Activated T-helper 1 cell treated with anti-CD3 and anti-CD28 coated beads, Interleukin-2, amount 50 U/mL, for 16 hours (primary cell): ENCODE measurements around the gene FBXL17.

ENCODE experiments used
- DNase-seq, 2 donors: peaks; one replicate each; pipeline ENCODE4 v3.0.0-alpha.2; 2020; ENCODE audit warnings: low read depth in 1 of 2, low spot score in 1 of 2

Gene FBXL17

DNA sequence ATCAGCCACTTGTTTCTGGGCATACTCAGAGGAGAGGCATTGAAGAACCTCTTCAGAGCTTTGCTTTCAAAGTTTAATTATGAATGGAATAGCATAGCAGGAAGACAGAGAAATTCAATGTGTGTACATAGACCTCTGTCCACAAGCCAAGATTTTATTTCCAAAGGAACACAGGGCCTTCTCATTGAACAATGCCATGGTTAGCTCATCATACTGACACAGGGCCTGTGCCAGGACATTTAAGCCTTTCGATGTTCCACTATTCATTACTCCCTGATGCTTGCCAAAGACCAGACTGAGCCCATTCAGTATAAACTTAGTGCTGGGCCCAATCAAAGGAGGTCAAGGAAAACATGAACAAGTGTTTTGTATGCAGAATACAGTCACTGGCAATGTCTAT is 280.8 kb downstream of the FBXL17 start:
- DNase-seq: no peak

DNA sequence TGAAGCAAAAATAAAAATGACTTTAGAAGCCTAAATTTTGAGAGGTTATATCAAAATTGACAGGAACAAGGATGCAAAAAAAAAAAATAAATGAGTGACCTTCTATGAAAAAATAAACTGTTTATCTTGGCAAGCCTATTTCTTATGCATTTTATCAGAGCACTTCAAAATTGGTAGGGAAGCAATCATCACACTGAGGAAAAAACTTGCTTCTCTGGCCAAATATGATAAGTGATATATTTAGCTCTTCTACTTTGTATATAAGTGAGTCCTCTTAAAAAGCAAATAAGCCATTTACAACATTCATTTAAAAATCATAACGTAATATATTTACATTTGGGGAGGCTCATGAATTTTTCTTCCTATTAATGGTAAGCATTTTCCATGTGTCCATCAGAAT is 287.1 kb downstream of the FBXL17 start:
- no peak for DNase-seq

DNA sequence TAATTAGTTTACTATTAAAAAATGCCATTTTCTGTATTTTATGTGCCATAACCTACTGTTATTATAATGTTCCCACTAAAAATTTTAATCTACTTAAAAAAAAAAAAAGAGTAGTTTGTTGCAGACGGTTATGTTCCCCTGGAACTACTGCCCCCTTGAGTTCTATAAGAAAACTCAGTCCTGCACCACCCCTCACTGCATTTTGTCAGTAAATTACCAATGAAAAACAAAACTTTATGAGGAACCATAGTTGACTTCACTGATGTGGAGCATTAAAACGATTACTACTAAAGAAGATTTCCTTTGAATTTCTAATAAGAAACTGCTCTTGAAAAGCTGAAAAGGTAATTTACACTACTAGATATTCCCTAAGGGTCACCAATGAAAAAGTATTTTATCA is 288.7 kb downstream of the FBXL17 start:
- DNase-seq: no peak

DNA sequence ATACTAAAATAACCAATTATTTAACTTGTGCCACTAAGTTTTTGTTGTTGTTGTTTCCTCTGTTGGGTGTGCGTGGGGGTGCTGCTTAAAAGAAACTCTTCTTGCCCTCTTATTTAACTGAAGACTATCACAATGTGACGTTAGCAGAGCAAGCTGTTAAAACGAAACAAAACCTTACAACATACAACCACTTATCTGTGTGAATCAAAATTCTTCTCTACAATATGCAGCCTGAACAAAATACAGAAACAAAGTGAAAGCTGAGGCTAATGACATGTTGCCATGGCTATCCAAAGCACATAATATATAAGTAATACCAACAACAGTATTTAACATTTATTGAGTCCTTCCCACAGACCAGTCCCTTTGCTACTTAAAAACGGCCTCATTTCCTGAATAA is 291.0 kb downstream of the FBXL17 start:
- no peak for DNase-seq

DNA sequence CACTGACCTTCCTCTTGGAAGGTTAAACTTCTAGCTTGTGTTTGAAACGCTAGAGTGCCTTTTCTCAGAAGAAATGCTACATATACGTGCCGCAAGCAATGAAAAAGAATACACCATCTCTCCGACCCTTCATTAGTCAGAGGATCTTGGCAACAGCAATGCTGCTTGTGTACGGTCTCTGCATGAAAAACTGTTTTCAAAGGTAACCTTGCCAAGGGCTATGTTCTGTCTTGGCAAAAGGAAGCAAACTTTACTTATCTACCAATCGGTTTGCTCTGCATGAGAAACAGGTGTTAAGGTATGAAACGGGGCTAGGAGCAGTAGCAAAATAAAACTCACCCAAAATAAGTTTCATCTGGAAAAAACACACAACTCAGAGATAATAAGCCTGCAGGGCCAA is 297.8 kb downstream of the FBXL17 start:
- no peak for DNase-seq

DNA sequence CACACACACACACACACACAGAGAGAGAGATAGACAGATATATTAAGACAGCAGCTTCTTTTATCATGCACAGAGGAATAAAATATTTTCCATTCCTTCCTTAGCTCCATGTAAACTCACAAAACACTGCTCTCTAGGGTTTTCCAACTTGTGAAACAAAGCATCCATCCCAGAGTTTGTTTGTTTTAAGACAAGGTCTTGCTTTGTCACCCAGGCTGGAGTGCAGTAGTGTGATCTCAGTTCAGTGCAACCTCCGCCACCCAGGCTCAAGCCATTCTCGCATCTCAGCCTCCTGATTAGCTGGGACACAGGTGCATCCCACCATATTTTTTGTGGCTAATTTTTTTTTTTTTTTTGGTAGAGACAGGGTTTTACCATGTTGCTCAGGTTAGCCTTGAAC is 298.7 kb downstream of the FBXL17 start:
- no peak for DNase-seq

DNA sequence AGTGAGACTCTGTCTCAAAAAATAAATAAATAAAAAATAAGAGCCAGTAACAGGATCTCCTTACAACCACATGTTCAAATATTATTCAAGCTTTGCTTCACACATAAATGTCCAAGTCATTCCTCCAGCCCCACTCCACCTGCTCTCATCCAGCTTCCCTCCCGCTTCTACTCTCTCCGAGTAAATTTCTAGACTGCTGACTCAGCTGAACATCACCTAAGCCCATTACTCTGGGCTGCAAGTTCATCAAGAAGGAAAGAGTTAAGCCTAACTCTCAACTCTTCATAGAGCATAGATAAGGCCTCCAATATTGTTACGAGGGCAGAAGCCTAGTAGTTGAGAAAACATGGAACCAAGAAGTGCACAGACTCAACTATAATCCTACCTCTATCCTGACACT is 300.2 kb downstream of the FBXL17 start:
- DNase-seq: no peak

DNA sequence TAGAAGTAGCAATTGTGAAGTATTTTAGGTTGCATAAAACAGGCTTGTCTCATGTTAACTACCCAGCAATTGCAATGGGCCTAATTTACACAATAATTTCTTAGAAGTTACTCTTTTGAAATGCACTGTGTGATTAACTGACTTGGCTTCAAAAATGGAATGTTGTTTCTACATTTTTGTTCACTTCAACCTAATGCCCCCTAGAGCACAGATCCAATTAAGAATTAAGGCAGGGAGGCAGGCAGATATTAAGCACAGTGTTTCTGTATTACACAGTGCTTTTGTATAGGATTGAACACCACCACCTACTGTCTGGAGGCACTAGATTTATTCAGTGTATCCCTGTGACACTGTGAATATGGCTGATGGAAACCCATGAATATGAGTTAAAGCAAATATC is 302.1 kb downstream of the FBXL17 start:
- DNase-seq: no peak

DNA sequence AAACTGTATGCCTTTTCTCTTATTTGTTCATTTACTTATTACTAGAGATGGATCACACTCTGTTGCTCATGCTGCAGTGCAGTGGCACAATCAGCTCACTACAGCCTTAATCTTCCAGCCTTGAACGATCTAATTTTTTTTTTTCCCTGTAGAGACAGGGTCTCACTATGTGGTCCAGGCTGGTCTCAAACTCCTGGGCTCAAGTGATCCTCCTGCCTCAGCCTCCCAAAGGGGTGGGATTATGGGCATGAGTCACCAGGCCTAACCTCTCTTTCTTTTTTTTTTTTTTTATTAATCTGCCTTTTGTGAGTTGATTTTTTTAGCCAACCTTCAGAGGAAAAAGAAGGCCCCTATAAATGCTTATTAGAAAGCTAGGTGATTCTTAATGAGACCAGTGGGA is 303.0 kb downstream of the FBXL17 start:
- no peak for DNase-seq

DNA sequence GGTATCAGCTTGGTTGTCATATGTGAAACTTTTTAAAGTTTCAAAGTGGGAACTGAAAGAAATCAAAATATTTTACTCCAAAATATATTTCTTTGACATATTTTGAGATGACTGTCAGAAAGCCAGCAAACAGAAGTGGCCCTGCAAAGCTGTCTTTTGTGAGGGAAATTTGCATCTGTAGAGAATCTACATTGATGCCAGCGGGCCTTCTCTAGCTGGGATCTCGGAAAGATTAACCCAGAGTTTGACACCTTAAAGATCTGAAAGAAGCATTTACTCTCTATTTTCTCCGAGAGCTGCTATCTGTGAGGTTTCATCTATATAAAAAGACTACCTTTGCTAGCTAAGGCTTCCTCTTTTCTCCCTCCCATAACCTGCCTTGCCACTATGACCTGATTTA is 303.6 kb downstream of the FBXL17 start:
- no peak for DNase-seq

DNA sequence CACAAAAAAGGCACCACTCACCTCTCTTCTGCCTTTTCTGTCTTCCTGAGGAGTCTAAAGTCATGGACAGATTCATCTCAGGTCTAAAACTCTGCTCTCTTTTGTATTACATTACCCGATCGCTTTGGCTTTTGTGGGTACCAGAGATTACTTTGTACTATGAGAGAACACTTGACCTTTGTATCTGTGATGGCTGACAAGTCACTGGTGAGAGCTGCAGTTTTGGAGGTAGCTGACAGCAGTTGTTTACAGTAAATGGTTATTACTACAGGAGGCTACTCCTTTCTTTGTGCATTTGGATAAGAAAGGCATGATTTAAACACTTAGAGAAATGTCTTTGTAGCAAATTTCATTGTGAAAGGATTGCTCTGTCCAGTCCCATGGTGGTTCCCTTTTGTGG is 307.3 kb downstream of the FBXL17 start:
- no peak for DNase-seq

DNA sequence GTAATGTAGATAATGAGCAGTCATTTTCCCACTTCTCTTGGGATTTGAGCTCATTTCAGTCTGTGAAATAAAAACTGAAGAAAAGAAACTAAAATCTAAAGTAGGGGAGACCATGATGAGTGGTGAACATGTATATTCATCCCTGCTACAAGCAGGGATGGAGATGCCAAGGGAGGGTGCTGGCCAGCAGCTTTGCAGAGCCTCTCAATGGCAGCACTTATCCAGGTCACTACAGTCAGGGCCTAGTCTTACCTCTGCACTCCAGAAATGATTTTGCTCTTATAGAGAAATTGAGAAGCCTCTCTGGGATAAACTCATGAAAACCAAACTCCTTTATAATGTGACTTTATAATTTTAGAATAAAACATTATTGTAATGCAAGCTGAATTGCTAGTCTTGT is 317.6 kb downstream of the FBXL17 start:
- no peak for DNase-seq

DNA sequence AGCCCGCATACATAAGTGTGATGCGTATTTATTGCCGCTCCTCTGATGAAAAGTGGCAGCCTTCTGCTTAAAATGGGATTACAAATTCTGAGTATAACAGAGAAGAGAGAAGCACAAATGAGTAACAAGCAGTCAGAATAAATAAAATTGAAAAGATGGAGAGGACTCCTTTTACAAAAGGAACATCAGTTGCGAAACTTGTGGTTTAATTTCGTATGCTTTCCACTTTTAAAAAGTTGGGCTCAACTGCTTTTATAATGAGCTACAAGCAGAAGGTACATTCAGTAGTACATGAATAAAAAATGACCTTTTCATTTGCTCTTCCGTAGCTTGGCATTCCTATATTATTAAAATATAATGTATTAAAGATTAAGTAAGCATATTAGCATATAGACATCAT is 320.0 kb downstream of the FBXL17 start:
- DNase-seq: no peak

DNA sequence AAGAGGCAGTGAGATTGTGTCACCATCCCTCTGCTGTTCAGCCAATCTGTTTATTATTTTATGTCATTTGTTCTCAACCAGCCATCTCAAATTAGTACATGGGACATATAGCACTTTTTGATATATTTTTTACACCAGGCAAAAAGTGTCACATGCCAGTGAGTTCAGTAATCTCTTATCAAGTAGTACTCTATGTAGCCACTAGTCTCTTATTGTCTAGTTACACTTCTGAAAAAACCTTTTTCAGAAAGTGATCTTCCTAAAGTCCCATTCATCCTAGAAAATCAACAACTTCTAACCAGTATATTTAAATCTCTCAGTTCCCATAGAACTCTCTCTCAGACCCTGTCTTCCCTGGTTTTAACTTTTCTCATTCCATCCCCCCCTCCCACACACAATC is 321.6 kb downstream of the FBXL17 start:
- no peak for DNase-seq

DNA sequence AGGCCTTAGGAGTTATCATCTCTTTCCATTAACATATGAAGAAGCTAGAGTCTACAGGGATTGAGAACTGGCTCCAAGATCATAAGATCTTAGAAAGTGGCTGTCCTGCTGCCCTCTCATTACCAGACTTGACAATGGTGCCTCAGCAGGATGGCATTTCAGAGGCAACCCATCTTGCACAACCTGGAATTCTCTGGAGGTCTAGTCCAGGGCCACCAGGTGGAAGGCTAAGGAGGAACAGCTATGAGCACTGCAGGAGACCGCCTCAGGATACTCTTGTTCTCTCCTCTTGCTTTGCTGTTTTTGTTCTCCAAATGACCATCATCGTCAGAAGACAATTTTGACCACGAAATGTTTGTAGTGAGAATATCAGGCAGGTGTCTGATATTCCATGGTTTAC is 322.6 kb downstream of the FBXL17 start:
- DNase-seq: no peak

DNA sequence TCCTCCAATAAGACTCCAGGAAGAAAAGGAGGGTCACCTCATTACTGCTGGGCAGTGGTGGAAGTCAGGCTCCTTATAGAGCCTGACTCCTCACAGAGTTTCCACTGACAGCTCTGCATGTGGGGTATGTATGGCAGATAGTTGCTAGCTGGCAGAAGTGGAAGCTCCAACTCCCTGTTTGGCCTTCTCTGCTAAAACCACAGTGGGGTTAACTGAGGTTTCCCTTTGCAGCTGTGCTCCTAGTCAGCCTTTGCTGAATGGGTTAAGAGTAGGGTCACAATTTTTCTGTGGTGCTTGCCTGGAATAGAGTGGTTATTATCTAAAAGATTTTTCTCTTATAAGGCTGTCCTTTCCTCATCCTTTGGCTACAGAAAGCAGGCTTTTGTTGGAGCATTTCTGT is 327.5 kb downstream of the FBXL17 start:
- no peak for DNase-seq

DNA sequence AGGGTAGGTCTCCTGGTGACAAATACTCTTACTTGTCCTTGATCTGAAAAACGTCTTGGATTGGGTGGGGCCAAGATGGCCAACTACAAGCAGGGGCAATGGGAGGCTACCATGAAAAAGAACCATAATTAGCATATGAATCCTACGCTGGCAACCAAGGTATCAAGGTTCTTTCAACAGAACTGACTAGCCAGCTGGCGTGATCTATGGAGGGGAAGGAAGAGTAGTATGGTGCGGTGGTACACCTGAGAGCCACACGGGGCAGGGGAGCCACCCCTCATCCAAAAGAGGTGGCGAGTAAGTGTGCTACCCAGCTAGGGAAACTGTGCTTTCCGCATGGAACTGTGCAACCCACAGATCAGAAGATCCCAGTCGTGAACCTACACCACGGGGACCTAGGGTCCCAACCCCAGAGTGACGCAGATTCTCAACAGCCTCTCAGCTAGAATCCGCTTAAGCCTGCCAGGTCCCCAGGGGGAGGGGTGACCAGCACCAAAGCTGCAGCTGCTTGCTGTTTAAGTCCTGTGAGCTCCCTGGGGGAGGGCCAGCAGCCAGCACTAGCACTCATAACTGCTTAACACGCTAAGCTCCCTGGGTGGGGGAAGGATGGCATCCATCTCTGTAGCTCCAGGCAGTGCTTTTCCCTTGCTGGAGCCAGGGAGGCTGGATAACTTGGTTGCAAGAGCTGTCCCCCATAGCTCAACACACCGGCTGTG is 334.8 kb downstream of the FBXL17 start:
- no peak for DNase-seq

DNA sequence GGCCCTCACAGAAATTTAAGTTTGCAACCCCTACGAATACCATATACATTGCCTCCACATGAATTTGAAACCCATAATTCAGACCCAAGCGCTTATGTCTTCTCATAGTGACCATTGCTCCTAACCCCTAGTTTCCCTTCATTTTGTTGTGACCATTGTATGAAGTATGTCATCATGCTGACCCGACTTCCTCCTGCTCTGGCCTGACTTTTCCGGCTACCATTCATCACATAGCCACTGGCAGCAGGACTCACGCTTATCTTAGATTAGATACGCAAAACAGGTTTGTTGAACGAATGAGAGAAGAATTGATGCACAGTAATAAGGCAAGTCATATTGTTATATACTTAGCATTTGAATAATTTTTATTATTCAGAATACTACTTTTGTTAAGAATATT is 345.4 kb downstream of the FBXL17 start:
- DNase-seq: no peak

DNA sequence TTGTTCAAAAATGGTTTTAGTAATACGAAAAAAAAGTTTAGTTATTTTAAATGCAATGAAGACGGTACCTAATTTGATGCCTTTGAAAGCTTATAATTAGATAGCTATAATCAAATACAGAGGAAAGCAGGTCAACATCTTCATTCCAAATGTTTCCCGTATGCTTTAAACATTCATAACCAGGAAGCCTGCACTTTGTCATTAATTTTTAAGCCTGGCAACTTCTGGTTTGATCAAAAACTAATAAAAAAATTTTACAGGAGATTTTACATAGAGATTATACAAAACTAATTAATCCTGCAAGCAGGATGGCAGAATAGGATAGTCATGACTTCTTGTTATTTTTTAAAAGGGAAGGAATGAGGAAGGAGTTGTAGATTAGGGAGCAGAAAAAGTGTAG is 353.0 kb downstream of the FBXL17 start:
- DNase-seq: no peak

DNA sequence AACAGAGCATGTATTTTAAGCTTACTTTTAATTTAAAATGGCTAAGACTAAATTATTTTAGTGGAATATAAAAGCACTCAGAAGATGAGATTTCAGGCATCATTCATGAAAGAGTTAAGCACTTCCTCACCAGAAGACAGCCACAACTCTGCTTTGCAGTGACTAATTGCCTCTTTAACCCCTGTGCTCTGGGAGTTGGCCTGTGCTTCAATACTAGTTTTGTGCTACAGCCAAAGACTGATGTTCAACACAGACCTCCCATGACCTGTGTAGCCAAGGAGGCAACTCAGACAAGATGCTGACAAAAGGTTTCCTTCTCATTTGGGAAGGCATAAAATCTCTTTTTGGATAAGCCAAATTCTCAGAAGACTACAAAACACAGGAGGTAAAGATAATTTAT is 353.5 kb downstream of the FBXL17 start:
- DNase-seq: no peak

DNA sequence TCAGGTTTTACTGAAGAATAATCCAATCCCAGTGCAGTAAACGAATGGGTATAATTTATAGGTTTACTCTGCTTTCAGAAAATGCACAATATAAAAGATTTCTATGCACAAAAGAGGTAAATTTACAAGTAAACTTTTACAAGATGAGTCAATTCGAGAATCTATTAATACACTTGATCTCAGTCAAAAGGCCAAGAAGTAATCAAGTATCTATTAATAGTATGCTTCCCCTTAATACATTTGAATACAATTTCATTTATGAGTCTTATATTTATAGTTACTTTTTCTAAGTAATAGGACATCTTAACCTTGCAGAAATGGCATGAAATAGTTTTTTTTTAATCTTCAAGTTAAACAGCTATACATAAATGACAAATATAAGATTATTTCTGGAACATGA is 355.9 kb downstream of the FBXL17 start:
- DNase-seq: no peak

DNA sequence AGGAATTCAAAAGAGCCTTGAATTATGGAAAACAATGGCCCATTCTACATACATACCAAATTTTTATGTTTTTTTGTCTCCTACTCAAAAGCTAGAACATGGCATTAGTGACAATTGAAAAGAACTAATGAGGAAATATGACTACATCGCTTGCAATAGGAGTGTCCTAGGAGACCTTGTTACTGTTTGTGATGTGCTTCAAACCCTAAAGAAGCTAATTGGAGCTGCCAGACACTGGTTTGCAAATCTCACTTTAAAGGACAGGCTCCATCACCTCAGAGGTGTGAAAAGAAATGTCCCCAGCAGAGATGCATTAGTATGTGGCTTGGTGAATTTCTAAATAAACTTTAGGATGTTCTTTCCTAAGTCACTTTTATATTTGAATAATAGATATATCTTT is 356.9 kb downstream of the FBXL17 start:
- no peak for DNase-seq

DNA sequence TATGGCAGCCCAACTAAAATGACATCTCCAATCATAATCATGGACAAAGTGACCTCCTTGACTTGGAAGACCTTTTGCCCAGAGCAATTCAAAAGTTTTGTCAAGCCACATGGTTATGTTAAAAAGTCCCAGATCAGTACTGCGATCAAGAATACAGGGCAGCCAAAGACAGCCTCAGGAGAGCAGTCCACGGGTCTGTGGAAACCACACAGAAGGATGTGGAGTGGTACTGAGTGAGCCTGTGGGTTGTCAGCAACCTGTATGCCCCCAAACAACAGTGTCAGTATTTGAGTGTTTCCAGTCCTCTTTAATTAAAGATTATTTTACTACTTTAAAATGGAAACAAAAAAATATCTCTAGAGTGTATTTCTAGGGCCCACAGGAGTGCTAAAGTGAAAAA is 365.8 kb downstream of the FBXL17 start:
- no peak for DNase-seq

DNA sequence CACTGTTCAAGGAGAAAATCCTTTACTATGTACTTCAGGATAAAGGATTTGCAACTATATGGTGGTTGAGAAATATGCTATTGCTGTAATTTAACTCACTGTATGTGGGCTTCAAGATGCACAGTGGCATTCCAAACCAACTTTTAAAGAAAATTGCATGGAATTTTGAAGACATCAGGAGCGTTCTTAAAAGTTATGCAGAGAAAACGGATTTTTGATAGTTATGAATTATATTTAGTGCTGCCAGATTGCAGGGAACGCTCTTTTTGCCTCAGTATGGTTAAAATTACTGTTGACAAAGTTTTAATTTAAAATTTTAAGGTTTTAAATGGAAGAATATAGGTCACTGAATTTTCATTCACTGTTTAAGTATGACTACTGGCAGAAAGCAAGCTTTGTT is 375.1 kb downstream of the FBXL17 start:
- no peak for DNase-seq
